Activated CD4-positive, alpha-beta T cell treated with anti-CD3 and anti-CD28 coated beads, Interleukin-2, amount 50 U/mL, for 4 hours (primary cell): Measurements from ENCODE around the gene A2M.

Experiments
- DNase-seq, 2 experiments: peaks; one replicate each; pipeline ENCODE4 v3.0.0-alpha.2; 2020

A2M gene

GRCh38 chr12:9120487-9121184 is 4.9 kb upstream of the A2M start:
- DNase-seq, result no peak

GRCh38 chr12:9118158-9118557 is 2.4 kb upstream of the A2M start:
- no peak for DNase-seq

GRCh38 chr12:9114946-9115345 is 773 bp downstream of the A2M start:
- no peak for DNase-seq

- DNase-seq, result no peak
Observed at GRCh38 chr12:9113987-9114309, 1.8 kb downstream of the A2M start.

DNA sequence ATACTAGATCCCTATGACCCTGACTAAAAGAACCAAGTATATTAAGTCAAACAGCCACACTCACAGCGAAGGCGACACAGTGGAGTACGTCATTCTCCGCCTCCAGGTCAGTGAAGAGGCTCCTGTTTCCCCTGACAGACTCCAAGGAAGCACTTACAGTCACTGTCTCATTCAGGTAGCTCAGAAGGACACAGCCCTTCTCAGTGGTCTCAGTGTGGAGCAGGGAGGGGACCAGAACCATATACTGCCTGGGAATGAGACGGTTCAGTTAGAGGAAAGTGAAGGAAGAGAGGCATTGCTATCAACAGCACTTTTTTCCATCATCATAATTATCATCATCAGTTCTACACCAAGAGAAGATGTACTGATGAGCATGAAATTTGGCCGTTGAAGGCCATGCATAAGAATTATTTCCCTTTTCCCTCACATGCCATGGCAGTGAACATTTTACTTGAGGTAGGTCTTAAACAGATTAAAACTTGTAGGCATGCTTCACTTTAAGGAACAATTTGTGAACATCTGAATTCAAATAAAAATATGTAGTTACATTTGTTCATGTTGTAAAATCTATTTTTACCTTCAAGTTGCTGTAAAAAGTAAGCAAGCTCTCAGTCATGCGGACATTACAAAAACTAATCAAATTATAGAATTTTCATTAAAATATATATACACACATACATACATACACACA is 2.3 kb downstream of the A2M start:
- DNase-seq, result no peak

GRCh38 chr12:9112076-9112853 is 3.5 kb downstream of the A2M start:
- no peak for DNase-seq

DNA sequence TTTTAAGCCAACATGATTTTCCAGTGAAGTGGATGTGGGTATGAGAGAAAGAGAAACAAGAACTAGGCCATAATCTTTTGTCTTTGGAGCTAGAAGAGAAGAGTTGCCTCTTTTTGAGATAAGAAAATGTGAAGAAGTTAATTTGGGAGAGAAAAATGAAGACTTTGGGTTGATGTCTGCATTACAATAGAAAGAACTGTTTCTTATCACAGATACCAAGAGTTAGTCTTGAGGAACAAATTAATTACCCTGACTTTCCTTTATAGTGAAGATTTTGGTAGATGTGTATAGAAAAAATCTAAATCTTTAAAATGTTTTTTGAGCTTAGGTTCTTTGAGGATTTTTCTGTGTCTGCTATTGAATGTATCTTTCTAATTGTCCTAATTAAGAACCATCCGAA is 4.2 kb downstream of the A2M start:
- DNase-seq, result no peak

DNA sequence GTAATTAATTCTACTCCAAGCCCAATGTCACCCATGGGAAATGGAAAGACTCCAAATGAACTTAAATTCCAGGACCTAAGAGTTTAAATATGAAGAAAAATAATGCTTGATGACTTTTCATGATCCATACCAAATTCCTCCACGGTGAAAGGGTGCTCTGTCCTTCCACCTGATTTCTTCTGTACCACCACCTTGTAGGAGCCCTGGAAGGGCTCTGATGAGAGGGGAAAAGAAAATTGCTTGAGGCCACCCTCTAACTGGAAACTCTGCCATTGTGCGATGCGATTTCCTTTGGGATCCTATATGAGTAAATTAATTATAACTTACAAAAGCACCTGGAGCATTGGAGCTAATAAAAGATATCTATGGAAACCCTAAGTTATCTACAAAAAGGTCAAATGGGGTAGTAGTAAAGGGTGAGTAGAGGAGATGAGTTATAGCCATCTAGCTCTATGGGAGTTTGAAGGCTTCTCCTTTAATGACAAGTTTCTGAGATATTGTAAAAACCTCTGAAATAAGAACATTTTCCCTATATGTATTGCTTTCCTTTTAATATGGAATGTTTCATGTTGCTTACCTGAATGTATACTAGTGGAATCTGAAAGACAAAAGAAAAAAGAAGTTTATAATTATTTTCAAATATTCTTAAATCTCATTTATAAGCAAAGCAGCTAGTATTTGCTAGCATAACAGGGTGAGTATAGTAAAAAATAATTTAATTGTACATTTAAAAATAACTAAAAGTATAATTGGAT is 5.8 kb downstream of the A2M start:
- DNase-seq, result no peak

GRCh38 chr12:9109213-9109522 is 6.6 kb downstream of the A2M start:
- no peak for DNase-seq

GRCh38 chr12:9108504-9109212 is 7.1 kb downstream of the A2M start:
- DNase-seq, result no peak

DNA sequence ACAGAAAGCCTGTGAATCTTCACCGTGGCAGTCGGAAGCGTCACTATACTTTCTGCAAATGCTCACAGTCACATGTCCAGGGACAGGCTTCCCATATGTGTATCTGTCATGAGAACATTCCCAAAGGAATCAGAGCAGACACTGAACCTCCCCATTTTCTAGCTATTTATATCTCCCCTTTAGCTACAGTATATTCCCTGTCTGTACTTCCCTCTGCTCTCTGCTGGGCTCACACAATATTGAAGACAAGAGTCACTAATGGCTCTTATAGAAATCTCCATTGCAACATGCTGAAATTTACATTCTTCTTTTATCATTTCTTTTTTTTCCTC is 8.2 kb downstream of the A2M start:
- DNase-seq, result no peak

DNA sequence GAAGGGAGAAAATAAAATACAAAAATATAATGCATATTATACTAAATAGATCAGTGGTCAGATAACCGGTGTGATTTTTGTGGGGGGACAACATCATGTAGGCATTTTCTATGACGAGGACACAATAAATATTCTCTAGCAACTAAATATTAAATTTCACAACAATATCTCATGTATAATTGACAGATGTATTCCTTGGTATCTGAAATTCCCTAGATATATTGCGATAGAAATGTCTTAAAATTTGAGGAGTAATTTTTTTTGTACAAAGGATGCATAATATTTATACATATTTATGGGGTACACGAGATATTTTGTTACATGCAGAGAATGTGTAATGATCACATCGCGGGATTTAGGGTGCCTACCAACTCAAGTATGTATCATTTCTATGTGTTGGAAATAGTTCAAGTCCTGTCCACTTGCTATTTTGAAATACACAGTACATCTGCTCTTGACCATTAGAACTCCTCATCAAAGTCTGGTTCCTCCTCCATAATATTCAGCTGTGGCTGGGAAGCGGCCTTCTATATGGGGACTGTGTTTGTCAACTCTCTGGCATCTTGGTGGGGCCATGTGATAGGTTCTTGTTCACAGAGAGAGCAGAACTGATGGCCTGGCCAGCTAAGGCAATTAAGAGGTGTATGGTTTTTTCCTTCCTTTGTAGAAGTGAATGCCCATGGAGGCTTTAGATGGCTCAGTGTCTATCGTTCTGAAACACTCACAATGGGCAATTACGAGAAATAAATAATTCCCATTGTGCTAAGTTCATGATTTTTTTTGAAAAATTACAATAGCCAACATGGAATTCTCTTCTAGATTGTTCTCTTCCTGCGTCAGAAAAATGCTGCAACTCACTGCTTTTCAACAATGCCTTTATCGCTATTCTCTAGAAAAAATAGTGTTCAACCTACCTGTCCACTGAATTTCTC is 8.8 kb downstream of the A2M start:
- DNase-seq, result no peak

GRCh38 chr12:9106067-9106466 is 9.7 kb downstream of the A2M start:
- no peak for DNase-seq

- no peak for DNase-seq
Observed at GRCh38 chr12:9104767-9105423, 10.8 kb downstream of the A2M start.

DNA sequence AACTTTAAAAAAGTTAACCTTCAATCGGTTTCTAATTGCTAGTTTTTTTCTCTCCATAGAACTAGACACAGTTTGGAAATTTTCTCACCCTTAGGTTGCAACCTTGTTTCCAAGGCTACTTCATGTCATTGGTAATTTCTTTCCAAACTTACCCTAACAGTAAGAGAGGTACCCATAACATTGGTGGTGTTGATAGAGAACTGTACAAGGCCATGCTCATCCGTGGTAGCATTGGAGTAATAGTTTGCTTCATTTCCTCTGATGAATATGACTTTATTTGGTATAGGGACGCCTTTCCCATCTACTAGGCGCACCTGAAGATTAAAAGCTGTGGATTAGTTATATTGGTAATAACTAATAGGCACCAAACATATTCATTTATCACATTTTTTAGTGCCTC is 11.6 kb downstream of the A2M start:
- DNase-seq, result no peak

- DNase-seq, result no peak
Observed at GRCh38 chr12:9103050-9103849, 12.5 kb downstream of the A2M start.

- DNase-seq, result no peak
Observed at GRCh38 chr12:9101018-9101687, 14.6 kb downstream of the A2M start.

DNA sequence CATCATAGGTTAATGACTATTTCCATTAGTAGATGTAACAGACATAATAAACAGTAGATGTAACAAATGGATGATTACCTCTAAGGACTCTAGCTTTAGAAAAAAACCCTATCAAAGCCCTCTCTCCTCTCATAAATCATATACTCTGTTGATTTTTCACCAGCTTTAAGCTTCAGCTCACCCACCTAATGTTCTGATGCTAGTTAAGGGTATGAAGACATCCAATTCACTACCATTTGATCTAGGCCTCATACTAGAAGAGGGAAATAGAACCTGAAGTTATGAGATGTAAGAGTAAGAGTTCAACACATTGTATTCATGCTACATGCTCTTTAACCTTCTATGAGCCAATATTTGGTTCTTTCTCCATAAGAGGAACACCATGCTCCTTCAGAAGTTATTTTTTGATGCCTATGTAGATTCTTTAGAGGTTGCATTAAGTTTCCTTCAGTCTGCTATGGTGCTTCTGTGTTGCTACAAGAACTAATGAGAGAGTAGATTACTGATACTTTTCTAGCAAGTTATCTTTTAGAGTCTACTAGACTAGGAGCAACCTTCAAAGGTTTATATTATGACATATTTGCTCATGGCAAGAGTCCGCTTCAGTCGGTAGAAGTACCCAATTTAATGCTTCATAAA is 16.0 kb downstream of the A2M start:
- DNase-seq, result no peak

- no peak for DNase-seq
Observed at GRCh38 chr12:9098463-9099026, 17.2 kb downstream of the A2M start.
